ENCODE measurements around the gene RHBG. TPM values are rescaled to one million over a fixed set of nuclear protein-coding genes. Genes with fewer than 3 reads are reported as not detected.
"Not testable (repeated sequence)": the region's sequence is repeated elsewhere in the genome, so short reads cannot be mapped to it uniquely, and the experiment has no call there.

Gene RHBG
- total RNA-seq, 1 experiment from 2014 or later = 4.0 TPM

DNA sequence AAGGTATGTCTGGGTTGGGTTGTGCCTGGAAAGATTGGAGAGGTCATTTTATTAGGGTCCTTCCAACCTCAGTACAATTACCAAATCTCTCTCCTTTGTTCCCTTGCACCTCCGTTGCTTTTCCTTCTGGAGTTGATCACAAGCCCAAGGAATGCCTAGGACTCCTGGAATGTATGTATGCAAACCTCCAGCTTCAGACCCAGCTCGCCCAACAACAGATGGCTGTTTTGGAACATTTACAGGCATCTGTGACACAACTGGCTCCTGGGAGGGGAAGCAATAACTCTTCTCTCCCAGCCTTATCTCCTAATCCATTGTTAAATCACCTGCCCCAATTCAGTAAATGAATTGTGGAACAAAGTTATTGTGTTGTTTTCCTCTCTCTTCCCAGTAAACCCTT, 22.4 kb upstream of the RHBG start:
- POLR2A ChIA-PET (ENCODE audit: unreplicated experiment) = no interaction called here
- intact Hi-C loops (cut with micrococcal nuclease; ENCODE audit: unreplicated experiment) = no loop called here
- TF ChIP-seq, protein P1, sequence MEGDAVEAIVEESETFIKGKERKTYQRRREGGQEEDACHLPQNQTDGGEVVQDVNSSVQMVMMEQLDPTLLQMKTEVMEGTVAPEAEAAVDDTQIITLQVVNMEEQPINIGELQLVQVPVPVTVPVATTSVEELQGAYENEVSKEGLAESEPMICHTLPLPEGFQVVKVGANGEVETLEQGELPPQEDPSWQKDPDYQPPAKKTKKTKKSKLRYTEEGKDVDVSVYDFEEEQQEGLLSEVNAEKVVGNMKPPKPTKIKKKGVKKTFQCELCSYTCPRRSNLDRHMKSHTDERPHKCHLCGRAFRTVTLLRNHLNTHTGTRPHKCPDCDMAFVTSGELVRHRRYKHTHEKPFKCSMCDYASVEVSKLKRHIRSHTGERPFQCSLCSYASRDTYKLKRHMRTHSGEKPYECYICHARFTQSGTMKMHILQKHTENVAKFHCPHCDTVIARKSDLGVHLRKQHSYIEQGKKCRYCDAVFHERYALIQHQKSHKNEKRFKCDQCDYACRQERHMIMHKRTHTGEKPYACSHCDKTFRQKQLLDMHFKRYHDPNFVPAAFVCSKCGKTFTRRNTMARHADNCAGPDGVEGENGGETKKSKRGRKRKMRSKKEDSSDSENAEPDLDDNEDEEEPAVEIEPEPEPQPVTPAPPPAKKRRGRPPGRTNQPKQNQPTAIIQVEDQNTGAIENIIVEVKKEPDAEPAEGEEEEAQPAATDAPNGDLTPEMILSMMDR (conservative IDR thresholded peaks at IDR 0.05) = no peak
- Histone ChIP-seq H3K4me2 (no peak overlapping the region), H4K20me1 (ENCODE audit: insufficient read depth) (no peaks in the 10 kb centered on the region), H2AFZ (no peak overlapping the region), H3F3A (ENCODE audit: insufficient read depth, low read depth) (peaks cover 10% of the 10 kb centered on the region; the same call in 1 of the 2 replicates), H3K27me3 (ENCODE audit: insufficient read depth, low read depth) (no peaks in the 10 kb centered on the region), H3K79me2 (ENCODE audit: low read depth) (no peaks in the 10 kb centered on the region), H3K4me1 (replicated peaks; ENCODE audit: insufficient read depth) (no peaks in the 10 kb centered on the region), H3K4me3 (no peak overlapping the region), H3K9me3 (ENCODE audit: insufficient read depth, low read depth) (no peaks in the 10 kb centered on the region), H3K9me2 (ENCODE audit: insufficient read depth) (no peaks in the 10 kb centered on the region), H3K27ac (no peak overlapping the region), H3K36me3 (ENCODE audit: low read depth) (no peaks in the 10 kb centered on the region)
- CTCF ChIA-PET = no interaction called here
- no TSS peak for BruUV-seq (replicated peaks)
- no peak for DNase-seq

DNA sequence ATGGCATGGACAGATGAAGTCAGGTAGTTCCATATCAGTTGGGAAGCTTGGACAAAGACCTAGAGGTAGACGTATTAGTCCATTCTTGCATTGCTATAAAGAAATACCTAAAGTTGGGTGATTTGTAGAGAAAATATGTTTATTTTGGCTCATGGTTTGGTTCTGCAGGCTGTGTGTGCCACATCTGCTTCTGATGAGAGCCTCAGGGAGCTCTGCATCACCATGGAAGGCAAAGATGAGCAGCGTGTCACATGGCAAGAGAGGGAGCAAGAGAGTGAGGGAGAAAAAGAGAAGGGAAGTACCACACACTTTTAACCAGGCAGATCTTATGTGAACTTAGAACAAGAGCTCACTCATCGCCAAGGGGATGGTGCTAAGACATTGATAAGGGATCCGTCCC, 21.7 kb upstream of the RHBG start:
- Histone ChIP-seq H4K20me1 (ENCODE audit: insufficient read depth) (no peaks in the 10 kb centered on the region), H3K4me2 (no peak overlapping the region), H3K9me2 (ENCODE audit: insufficient read depth) (no peaks in the 10 kb centered on the region), H3K4me3 (no peak overlapping the region), H3K4me1 (replicated peaks; ENCODE audit: insufficient read depth) (no peaks in the 10 kb centered on the region), H3K36me3 (ENCODE audit: low read depth) (no peaks in the 10 kb centered on the region), H3F3A (ENCODE audit: insufficient read depth, low read depth) (peaks cover 8% of the 10 kb centered on the region; the same call in 1 of the 2 replicates), H3K27ac (no peak overlapping the region), H3K9me3 (ENCODE audit: insufficient read depth, low read depth) (no peaks in the 10 kb centered on the region), H3K27me3 (ENCODE audit: insufficient read depth, low read depth) (no peaks in the 10 kb centered on the region), H3K79me2 (ENCODE audit: low read depth) (no peaks in the 10 kb centered on the region), H2AFZ (no peak overlapping the region)
- POLR2A ChIA-PET (ENCODE audit: unreplicated experiment) = no interaction called here
- BruUV-seq (replicated peaks) = no TSS peak
- intact Hi-C loops (cut with micrococcal nuclease; ENCODE audit: unreplicated experiment) = no loop called here
- DNase-seq = no peak
- CTCF ChIA-PET = interaction anchor here (0.6 kb wide), 1 partner anchor 188 kb away, joined by 17 read pairs; no protein-coding TSS in a partner anchor
- TF ChIP-seq EZH2 (IDR thresholded peaks at IDR 0.05; ENCODE audit: low read depth) = no peak
- TF ChIP-seq, protein P1 (conservative IDR thresholded peaks at IDR 0.05) = no peak

DNA sequence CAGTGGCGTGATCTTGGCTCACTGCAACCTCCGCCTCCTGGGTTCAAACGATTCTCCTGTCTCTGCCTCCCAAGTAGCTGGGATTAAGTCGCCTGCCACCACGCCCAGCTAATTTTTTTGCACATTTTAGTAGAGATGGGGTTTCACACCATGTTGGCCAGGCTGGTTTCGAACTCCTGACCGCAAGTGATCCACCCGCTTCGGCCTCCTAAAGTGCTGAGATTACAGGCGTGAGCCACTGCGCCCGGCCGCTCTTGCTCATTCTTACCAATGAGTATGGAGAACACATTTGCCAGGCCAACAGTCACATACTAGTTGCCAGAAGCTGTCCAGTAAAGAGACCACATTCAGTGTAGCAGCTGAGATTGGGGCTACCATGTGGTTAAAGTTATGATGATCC, 16.5 kb upstream of the RHBG start:
- H3K4me2 ChIP-seq, CTCF ChIA-PET, DNase-seq: not testable (repeated sequence)

DNA sequence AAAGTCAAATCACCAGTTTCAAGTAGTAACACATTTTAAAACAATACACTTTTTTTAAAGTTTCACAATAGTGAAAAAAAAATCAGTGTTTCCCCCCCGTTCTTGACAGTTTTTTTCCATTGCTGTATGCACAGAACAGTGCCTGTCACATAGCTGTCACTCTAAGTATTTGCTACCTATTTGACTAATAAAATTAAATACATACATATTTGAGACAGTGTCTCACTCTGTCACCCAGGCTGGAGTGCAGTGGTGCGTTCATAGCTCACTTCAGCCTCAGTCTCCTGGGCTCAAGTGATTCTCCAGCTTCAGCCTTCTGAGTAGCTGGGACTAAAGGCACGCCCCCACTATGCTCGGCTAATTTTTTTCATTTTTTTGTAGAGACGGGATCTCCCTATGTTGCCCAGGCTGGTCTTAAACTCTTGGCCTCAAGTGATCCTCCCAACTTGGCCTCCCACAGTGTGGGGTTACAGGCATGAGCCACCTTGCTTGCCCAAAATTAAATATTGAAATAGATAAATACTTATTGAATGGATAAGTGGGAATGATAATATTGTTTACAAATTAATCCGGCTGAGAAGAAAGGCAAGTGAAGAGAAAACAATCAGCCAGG, 12.6 kb upstream of the RHBG start:
- ChIA-PET CTCF (interaction anchor here (0.7 kb wide), 1 partner anchor 23 kb away, joined by 3 read pairs; no protein-coding TSS in a partner anchor), POLR2A (ENCODE audit: unreplicated experiment) (no interaction called here)
- no peak for DNase-seq
- H3K9me2 ChIP-seq (ENCODE audit: insufficient read depth) = no peaks in the 10 kb centered on the region
- no peaks in the 10 kb centered on the region for H3K9me3 ChIP-seq (ENCODE audit: insufficient read depth, low read depth)
- peak overlapping the region; percentile 77 for H3K4me2 ChIP-seq
- TF ChIP-seq EZH2 (IDR thresholded peaks at IDR 0.05; ENCODE audit: low read depth) = no peak
- TF ChIP-seq, protein P1 (conservative IDR thresholded peaks at IDR 0.05) = no peak
- H3K27me3 ChIP-seq (ENCODE audit: insufficient read depth, low read depth) = no peaks in the 10 kb centered on the region
- H3K27ac ChIP-seq = no peak overlapping the region
- peak overlapping the region; percentile 60; the same call in 1 of the 2 replicates for H2AFZ ChIP-seq
- intact Hi-C loops (cut with micrococcal nuclease; ENCODE audit: unreplicated experiment) = loop anchor here (2.0 kb wide), 2 partner anchors 22 to 252 kb away; no protein-coding TSS in a partner anchor
- H3K4me3 ChIP-seq = peak overlapping the region; percentile 25; the same call in 1 of the 2 replicates
- BruUV-seq (replicated peaks) = no TSS peak
- H3K36me3 ChIP-seq (ENCODE audit: low read depth) = no peaks in the 10 kb centered on the region
- no peaks in the 10 kb centered on the region for H3F3A ChIP-seq (ENCODE audit: insufficient read depth, low read depth)
- no peaks in the 10 kb centered on the region for H4K20me1 ChIP-seq (ENCODE audit: insufficient read depth)
- H3K79me2 ChIP-seq (ENCODE audit: low read depth) = no peaks in the 10 kb centered on the region
- peaks cover 20% of the 10 kb centered on the region for H3K4me1 ChIP-seq (replicated peaks; ENCODE audit: insufficient read depth)

More for the DNA sequence above, 16.5 kb upstream of the RHBG start:
- POLR2A ChIA-PET (ENCODE audit: unreplicated experiment); H3K9me2 ChIP-seq (ENCODE audit: insufficient read depth); H3K27ac ChIP-seq; BruUV-seq (replicated peaks); H4K20me1 ChIP-seq (ENCODE audit: insufficient read depth); intact Hi-C loops (cut with micrococcal nuclease; ENCODE audit: unreplicated experiment); H3K79me2 ChIP-seq (ENCODE audit: low read depth); H3K4me3 ChIP-seq; H3K36me3 ChIP-seq (ENCODE audit: low read depth); H2AFZ ChIP-seq; H3K27me3 ChIP-seq (ENCODE audit: insufficient read depth, low read depth); H3F3A ChIP-seq (ENCODE audit: insufficient read depth, low read depth); H3K9me3 ChIP-seq (ENCODE audit: insufficient read depth, low read depth): not testable (repeated sequence)
- H3K4me1 ChIP-seq (replicated peaks; ENCODE audit: insufficient read depth) = peaks cover 20% of the 10 kb centered on the region
